ENCODE results near the gene CD52.

CD52 gene

DNA sequence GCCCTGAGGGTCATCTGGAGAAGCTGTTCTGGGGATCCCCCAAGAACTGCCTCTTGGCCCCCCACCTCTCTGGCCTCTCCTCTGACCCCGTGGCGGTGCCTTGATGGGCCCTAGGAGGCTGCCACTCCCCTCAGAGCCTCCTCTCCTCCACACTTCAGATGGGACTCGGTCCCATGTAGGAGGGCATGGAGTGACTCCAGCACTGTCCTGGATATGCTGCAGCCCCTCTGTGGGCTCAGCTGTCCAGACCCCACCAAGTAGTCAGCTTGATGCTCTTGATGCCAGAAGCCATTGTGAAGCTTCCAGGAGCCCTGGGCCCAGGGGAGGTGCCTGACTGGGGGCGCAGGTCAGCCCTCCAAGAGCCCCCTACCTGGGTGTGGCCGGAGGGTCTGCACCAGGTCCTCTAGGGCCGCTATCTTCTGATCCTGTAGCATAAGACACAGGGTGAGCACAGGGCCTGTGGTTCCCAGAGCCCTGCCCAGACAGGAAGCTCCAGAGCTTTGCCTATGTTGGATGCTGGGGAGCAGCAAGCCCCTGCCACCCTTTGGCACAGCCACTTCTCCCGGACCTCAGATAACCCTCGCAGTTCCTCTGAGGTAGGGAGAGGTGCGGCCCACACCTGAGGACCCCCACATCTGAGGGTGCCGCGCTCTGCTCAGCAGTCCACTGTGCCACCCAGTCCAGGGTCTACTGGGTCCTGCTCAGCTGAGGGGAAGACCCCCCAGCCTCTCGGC, 20.5 kb upstream of the CD52 start:
- Histone ChIP-seq H3K4me1 (ENCODE audit: low read length) (no peaks in the 10 kb centered on the region), H3K27me3 (ENCODE audit: low read depth, low read length) (no peaks in the 10 kb centered on the region), H3K9ac (ENCODE audit: low read length) (no peak overlapping the region), H4K20me1 (ENCODE audit: insufficient read depth, low read length) (no peaks in the 10 kb centered on the region), H3K27ac (ENCODE audit: low read length) (no peak overlapping the region), H3K4me3 (ENCODE audit: low read length) (no peak overlapping the region), H2AFZ (ENCODE audit: low read depth, low read length) (no peak overlapping the region), H3K79me2 (ENCODE audit: low read length) (no peaks in the 10 kb centered on the region), H3K36me3 (replicated peaks; ENCODE audit: low read depth, low read length) (no peaks in the 10 kb centered on the region), H3K4me2 (ENCODE audit: low read length) (no peak overlapping the region), H3K9me3 (ENCODE audit: insufficient read depth, low read length) (no peaks in the 10 kb centered on the region)
- TF ChIP-seq, protein P1, sequence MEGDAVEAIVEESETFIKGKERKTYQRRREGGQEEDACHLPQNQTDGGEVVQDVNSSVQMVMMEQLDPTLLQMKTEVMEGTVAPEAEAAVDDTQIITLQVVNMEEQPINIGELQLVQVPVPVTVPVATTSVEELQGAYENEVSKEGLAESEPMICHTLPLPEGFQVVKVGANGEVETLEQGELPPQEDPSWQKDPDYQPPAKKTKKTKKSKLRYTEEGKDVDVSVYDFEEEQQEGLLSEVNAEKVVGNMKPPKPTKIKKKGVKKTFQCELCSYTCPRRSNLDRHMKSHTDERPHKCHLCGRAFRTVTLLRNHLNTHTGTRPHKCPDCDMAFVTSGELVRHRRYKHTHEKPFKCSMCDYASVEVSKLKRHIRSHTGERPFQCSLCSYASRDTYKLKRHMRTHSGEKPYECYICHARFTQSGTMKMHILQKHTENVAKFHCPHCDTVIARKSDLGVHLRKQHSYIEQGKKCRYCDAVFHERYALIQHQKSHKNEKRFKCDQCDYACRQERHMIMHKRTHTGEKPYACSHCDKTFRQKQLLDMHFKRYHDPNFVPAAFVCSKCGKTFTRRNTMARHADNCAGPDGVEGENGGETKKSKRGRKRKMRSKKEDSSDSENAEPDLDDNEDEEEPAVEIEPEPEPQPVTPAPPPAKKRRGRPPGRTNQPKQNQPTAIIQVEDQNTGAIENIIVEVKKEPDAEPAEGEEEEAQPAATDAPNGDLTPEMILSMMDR (IDR thresholded peaks at IDR 0.05; ENCODE audit: low read depth, low read length), result no peak
- no peak for TF ChIP-seq EZH2phosphoT487 (IDR thresholded peaks at IDR 0.05; ENCODE audit: low read depth)

DNA sequence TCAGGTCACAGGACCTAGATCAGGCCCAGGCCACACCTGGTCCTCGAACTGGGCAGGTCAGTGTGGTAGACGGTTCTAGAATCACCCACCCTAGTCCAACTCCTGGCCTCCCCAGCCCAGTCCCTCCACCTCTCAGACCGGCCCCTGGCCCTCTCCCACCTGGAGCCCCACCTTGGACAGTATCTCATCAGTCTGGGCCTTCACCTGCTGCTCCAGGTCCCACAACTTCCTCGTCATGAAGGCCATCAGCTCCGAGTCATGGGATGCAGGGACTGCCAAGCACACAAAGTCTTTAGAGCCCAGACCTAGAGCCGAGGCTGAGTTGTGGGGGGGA, 20.0 kb upstream of the CD52 start:
- Histone ChIP-seq H3K36me3 (replicated peaks; ENCODE audit: low read depth, low read length) (no peaks in the 10 kb centered on the region), H3K4me3 (ENCODE audit: low read length) (no peak overlapping the region), H2AFZ (ENCODE audit: low read depth, low read length) (no peak overlapping the region), H3K4me2 (ENCODE audit: low read length) (no peak overlapping the region), H3K79me2 (ENCODE audit: low read length) (no peaks in the 10 kb centered on the region), H3K27ac (ENCODE audit: low read length) (no peak overlapping the region), H3K9ac (ENCODE audit: low read length) (no peak overlapping the region), H3K4me1 (ENCODE audit: low read length) (no peaks in the 10 kb centered on the region), H3K9me3 (ENCODE audit: insufficient read depth, low read length) (no peaks in the 10 kb centered on the region), H4K20me1 (ENCODE audit: insufficient read depth, low read length) (no peaks in the 10 kb centered on the region), H3K27me3 (ENCODE audit: low read depth, low read length) (no peaks in the 10 kb centered on the region)
- no peak for TF ChIP-seq EZH2phosphoT487 (IDR thresholded peaks at IDR 0.05; ENCODE audit: low read depth)
- TF ChIP-seq, protein P1 (IDR thresholded peaks at IDR 0.05; ENCODE audit: low read depth, low read length), result no peak

GRCh38 chr1:26300578-26301275, 17.0 kb upstream of the CD52 start:
- no peaks in the 10 kb centered on the region for H3K27me3 ChIP-seq (ENCODE audit: low read depth, low read length)
- no peak overlapping the region for H3K9ac ChIP-seq (ENCODE audit: low read length)
- TF ChIP-seq, protein P1 (IDR thresholded peaks at IDR 0.05; ENCODE audit: low read depth, low read length), result no peak
- no peak for TF ChIP-seq EZH2phosphoT487 (IDR thresholded peaks at IDR 0.05; ENCODE audit: low read depth)
- H3K27ac ChIP-seq (ENCODE audit: low read length), result no peak overlapping the region
- no peak overlapping the region for H2AFZ ChIP-seq (ENCODE audit: low read depth, low read length)
- no peaks in the 10 kb centered on the region for H4K20me1 ChIP-seq (ENCODE audit: insufficient read depth, low read length)
- H3K4me3 ChIP-seq (ENCODE audit: low read length), result no peak overlapping the region
- H3K4me2 ChIP-seq (ENCODE audit: low read length), result no peak overlapping the region
- H3K4me1 ChIP-seq (ENCODE audit: low read length), result peaks cover 3% of the 10 kb centered on the region
- H3K79me2 ChIP-seq (ENCODE audit: low read length), result no peaks in the 10 kb centered on the region
- H3K36me3 ChIP-seq (replicated peaks; ENCODE audit: low read depth, low read length), result no peaks in the 10 kb centered on the region
- H3K9me3 ChIP-seq (ENCODE audit: insufficient read depth, low read length), result no peaks in the 10 kb centered on the region

- H3K4me3 ChIP-seq (ENCODE audit: low read length), result no peak overlapping the region
- TF ChIP-seq, protein P1 (IDR thresholded peaks at IDR 0.05; ENCODE audit: low read depth, low read length), result no peak
- TF ChIP-seq EZH2phosphoT487 (IDR thresholded peaks at IDR 0.05; ENCODE audit: low read depth), result no peak
- no peak overlapping the region for H3K4me2 ChIP-seq (ENCODE audit: low read length)
- H3K9ac ChIP-seq (ENCODE audit: low read length), result no peak overlapping the region
- H3K27ac ChIP-seq (ENCODE audit: low read length), result no peak overlapping the region
- H4K20me1 ChIP-seq (ENCODE audit: insufficient read depth, low read length), result no peaks in the 10 kb centered on the region
- H3K9me3 ChIP-seq (ENCODE audit: insufficient read depth, low read length), result no peaks in the 10 kb centered on the region
- no peaks in the 10 kb centered on the region for H3K27me3 ChIP-seq (ENCODE audit: low read depth, low read length)
- no peaks in the 10 kb centered on the region for H3K79me2 ChIP-seq (ENCODE audit: low read length)
- H2AFZ ChIP-seq (ENCODE audit: low read depth, low read length), result no peak overlapping the region
- H3K36me3 ChIP-seq (replicated peaks; ENCODE audit: low read depth, low read length), result no peaks in the 10 kb centered on the region
- peaks cover 13% of the 10 kb centered on the region for H3K4me1 ChIP-seq (ENCODE audit: low read length)
These were observed 14.9 kb upstream of the CD52 start for GRCh38 chr1:26302733-26303405.
